ENCODE measurements around the gene UAP1L1.

Gene UAP1L1

DNA sequence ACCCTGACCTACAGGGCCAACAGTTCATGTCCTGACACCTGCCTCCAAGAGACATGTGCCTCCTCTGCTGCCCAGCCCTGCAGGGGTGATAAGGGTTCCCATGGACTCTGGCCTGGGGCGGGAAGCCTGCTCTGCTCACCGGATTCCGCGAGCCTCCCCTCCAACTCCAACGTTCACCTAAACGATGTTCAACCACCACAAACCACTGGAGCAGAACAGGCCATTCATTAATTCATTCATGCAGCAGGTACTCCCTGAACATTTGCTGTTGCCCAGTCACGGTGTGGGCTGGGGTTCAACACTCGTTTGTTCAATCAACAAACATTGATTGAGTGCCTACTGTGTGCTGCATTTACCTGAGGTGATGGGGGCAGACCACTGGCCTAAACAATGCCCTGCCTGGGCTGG lies 3.3 kb upstream of the UAP1L1 start:
- H3K27ac ChIP-seq (replicated peaks; ENCODE audit: low read length) = no peak overlapping the region
- H2AFZ ChIP-seq (ENCODE audit: low read length) = no peak overlapping the region
- no peak overlapping the region for H3K4ac ChIP-seq (ENCODE audit: low read length)
- peak overlapping the region; percentile 24 for H3K9ac ChIP-seq (ENCODE audit: low read depth, low read length, poor library complexity)
- WGBS, 2 donors (ENCODE audit: extremely low coverage in 2 of 2, insufficient read length in 2 of 2, insufficient replicate concordance in 1 of 2) = no CpG with 5 or more reads among the region's 8 CpGs
- H3K27me3 ChIP-seq (ENCODE audit: control insufficient read depth in 3 of 3, insufficient read depth in 3 of 3, low read depth in 1 of 3, low read length in 3 of 3) = peaks cover 23 to 50% (median 46%) of the 10 kb centered on the region in 3 experiments
- H4K8ac ChIP-seq (ENCODE audit: low read depth, low read length) = no peak overlapping the region
- H3K9me3 ChIP-seq (replicated peaks in 1 of 2; ENCODE audit: control insufficient read depth in 2 of 2, insufficient read depth in 1 of 2, low read depth in 1 of 2, low read length in 2 of 2) = peaks cover 0 to 3% of the 10 kb centered on the region in 2 donors
- H2BK120ac ChIP-seq (ENCODE audit: low read depth, low read length) = no peak overlapping the region
- no peak for DNase-seq (ENCODE audit: low spot score)
- no peak overlapping the region for H3K4me3 ChIP-seq (ENCODE audit: low read length in 2 of 2)
- peak overlapping the region; percentile 1 for H2BK12ac ChIP-seq (ENCODE audit: low read length)
- no peak overlapping the region for H3K14ac ChIP-seq (ENCODE audit: low read length)
- peaks cover 9% of the 10 kb centered on the region for H3K79me1 ChIP-seq (ENCODE audit: low read depth, low read length)
- H3K36me3 ChIP-seq (replicated peaks in 1 of 2; ENCODE audit: control insufficient read depth in 2 of 2, insufficient read depth in 2 of 2, low read length in 2 of 2) = no peaks in the 10 kb centered on the region
- no peak overlapping the region for H3K4me2 ChIP-seq (ENCODE audit: insufficient read depth, low read length, poor library complexity, severe bottlenecking)
- H3K4me1 ChIP-seq (ENCODE audit: control insufficient read depth in 2 of 2, insufficient read depth in 1 of 2, low read depth in 1 of 2, low read length in 2 of 2) = peaks cover 13 to 16% of the 10 kb centered on the region in 2 donors
- no peak overlapping the region for H3K18ac ChIP-seq (ENCODE audit: low read length)
- no peak overlapping the region for H2AK5ac ChIP-seq (ENCODE audit: low read depth, low read length)
- no peak overlapping the region for H2BK5ac ChIP-seq (ENCODE audit: low read length)
- no peak overlapping the region for H4K91ac ChIP-seq (ENCODE audit: low read depth, low read length, poor library complexity)
- H3K23ac ChIP-seq (ENCODE audit: low read depth, low read length, poor library complexity) = peak overlapping the region; percentile 4
- H2BK15ac ChIP-seq (ENCODE audit: low read length) = no peak overlapping the region

DNA sequence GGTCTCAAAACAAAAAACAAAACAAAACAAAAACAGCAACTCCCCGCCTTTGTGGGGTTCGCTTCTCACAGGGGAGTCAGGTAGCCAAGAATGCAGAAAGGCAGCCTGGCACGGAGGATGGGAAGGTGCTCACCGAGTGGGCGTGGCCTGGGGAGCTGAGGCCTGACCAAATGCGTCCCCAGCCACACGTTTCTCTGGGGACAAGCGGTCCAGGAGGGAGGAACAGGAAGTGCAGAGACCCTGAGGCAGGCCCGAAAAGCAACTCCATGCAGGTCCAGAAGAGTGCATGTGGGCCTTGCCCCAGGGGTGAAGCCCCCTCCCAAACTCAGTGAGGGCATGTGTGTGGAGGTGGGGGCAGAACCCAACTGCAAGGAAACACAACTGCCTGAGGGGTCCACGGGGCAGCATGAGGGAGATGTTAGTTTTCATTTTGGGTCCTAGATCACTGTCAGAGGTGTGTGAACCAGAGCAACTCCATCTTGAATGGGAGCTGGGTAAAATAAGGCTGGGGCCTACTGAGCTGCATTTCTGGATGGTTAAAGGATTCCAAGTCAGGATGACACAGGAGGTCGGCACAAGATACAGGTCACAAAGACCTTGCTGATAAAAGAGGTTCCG lies 2.6 kb upstream of the UAP1L1 start:
- Histone ChIP-seq H3K36me3 (replicated peaks in 1 of 2; ENCODE audit: control insufficient read depth in 2 of 2, insufficient read depth in 2 of 2, low read length in 2 of 2) (no peaks in the 10 kb centered on the region), H3K4me1 (ENCODE audit: control insufficient read depth in 2 of 2, insufficient read depth in 1 of 2, low read depth in 1 of 2, low read length in 2 of 2) (peaks cover 11 to 15% of the 10 kb centered on the region in 2 donors), H3K4ac (ENCODE audit: low read length) (no peak overlapping the region), H3K14ac (ENCODE audit: low read length) (no peak overlapping the region), H3K79me1 (ENCODE audit: low read depth, low read length) (peaks cover 4% of the 10 kb centered on the region), H2BK5ac (ENCODE audit: low read length) (no peak overlapping the region), H2AFZ (ENCODE audit: low read length) (no peak overlapping the region), H2BK15ac (ENCODE audit: low read length) (peak overlapping the region; percentile 93), H2BK12ac (ENCODE audit: low read length) (no peak overlapping the region), H4K8ac (ENCODE audit: low read depth, low read length) (no peak overlapping the region), H2AK5ac (ENCODE audit: low read depth, low read length) (no peak overlapping the region), H3K4me2 (ENCODE audit: insufficient read depth, low read length, poor library complexity, severe bottlenecking) (no peak overlapping the region), H3K18ac (ENCODE audit: low read length) (peak overlapping the region; percentile 92), H3K27me3 (ENCODE audit: control insufficient read depth in 3 of 3, insufficient read depth in 3 of 3, low read depth in 1 of 3, low read length in 3 of 3) (peaks cover 27 to 58% (median 46%) of the 10 kb centered on the region in 3 experiments), H2BK120ac (ENCODE audit: low read depth, low read length) (no peak overlapping the region), H3K4me3 (ENCODE audit: low read length in 2 of 2) (peak overlapping the region in 1 of 2 donors; percentile 21), H3K23ac (ENCODE audit: low read depth, low read length, poor library complexity) (no peak overlapping the region), H3K9ac (ENCODE audit: low read depth, low read length, poor library complexity) (peak overlapping the region; percentile 44), H4K91ac (ENCODE audit: low read depth, low read length, poor library complexity) (no peak overlapping the region), H3K27ac (replicated peaks; ENCODE audit: low read length) (no peak overlapping the region), H3K9me3 (replicated peaks in 1 of 2; ENCODE audit: control insufficient read depth in 2 of 2, insufficient read depth in 1 of 2, low read depth in 1 of 2, low read length in 2 of 2) (peaks cover 0 to 9% of the 10 kb centered on the region in 2 donors)
- no peak for DNase-seq (ENCODE audit: low spot score)
- no CpG with 5 or more reads among the region's 12 CpGs for WGBS, 2 donors (ENCODE audit: extremely low coverage in 2 of 2, insufficient read length in 2 of 2, insufficient replicate concordance in 1 of 2)

- Histone ChIP-seq H3K27me3 (ENCODE audit: control insufficient read depth in 3 of 3, insufficient read depth in 3 of 3, low read depth in 1 of 3, low read length in 3 of 3) (peaks cover 29 to 63% (median 52%) of the 10 kb centered on the region in 3 experiments), H3K4ac (ENCODE audit: low read length) (no peak overlapping the region), H3K9ac (ENCODE audit: low read depth, low read length, poor library complexity) (no peak overlapping the region), H3K4me1 (ENCODE audit: control insufficient read depth in 2 of 2, insufficient read depth in 1 of 2, low read depth in 1 of 2, low read length in 2 of 2) (peaks cover 11 to 15% of the 10 kb centered on the region in 2 donors), H4K91ac (ENCODE audit: low read depth, low read length, poor library complexity) (no peak overlapping the region), H3K79me1 (ENCODE audit: low read depth, low read length) (peaks cover 4% of the 10 kb centered on the region), H3K14ac (ENCODE audit: low read length) (no peak overlapping the region), H2AFZ (ENCODE audit: low read length) (no peak overlapping the region), H3K18ac (ENCODE audit: low read length) (no peak overlapping the region), H3K27ac (replicated peaks; ENCODE audit: low read length) (no peak overlapping the region), H3K9me3 (replicated peaks in 1 of 2; ENCODE audit: control insufficient read depth in 2 of 2, insufficient read depth in 1 of 2, low read depth in 1 of 2, low read length in 2 of 2) (peaks cover 0 to 10% of the 10 kb centered on the region in 2 donors), H3K23ac (ENCODE audit: low read depth, low read length, poor library complexity) (no peak overlapping the region), H3K4me3 (ENCODE audit: low read length in 2 of 2) (no peak overlapping the region), H2BK5ac (ENCODE audit: low read length) (no peak overlapping the region), H3K4me2 (ENCODE audit: insufficient read depth, low read length, poor library complexity, severe bottlenecking) (no peak overlapping the region), H2BK120ac (ENCODE audit: low read depth, low read length) (no peak overlapping the region), H2BK15ac (ENCODE audit: low read length) (no peak overlapping the region), H2BK12ac (ENCODE audit: low read length) (no peak overlapping the region), H4K8ac (ENCODE audit: low read depth, low read length) (no peak overlapping the region), H2AK5ac (ENCODE audit: low read depth, low read length) (no peak overlapping the region), H3K36me3 (replicated peaks in 1 of 2; ENCODE audit: control insufficient read depth in 2 of 2, insufficient read depth in 2 of 2, low read length in 2 of 2) (no peaks in the 10 kb centered on the region)
- no CpG with 5 or more reads among the region's 12 CpGs for WGBS, 2 donors (ENCODE audit: extremely low coverage in 2 of 2, insufficient read length in 2 of 2, insufficient replicate concordance in 1 of 2)
- DNase-seq (ENCODE audit: low spot score) = no peak
Observed at GRCh38 chr9:137075275-137075775, 2.0 kb upstream of the UAP1L1 start.

DNA sequence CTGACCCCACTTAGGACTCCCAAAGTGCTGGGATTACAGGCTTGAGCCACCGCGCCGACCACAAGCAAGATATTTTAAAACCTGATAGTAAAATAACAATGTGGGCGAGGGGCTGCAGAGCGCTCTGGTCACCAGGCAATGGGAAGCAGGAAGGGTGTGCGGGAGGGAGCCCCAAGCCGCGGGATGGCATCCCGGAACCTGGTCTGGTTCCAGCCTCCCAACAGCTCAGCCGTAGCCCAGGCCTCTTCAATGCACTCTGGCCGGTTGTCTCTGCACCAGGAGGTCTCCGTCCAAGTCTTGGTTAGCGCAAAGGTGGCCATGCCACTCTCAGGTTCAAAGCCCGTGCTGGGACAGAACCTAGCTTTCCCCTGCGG lies 694 bp upstream of the UAP1L1 start:
- H2AFZ ChIP-seq (ENCODE audit: low read length) = peak overlapping the region; percentile 73
- H3K14ac ChIP-seq (ENCODE audit: low read length) = no peak overlapping the region
- no CpG with 5 or more reads among the region's 15 CpGs for WGBS, 2 donors (ENCODE audit: extremely low coverage in 2 of 2, insufficient read length in 2 of 2, insufficient replicate concordance in 1 of 2)
- H4K8ac ChIP-seq (ENCODE audit: low read depth, low read length) = no peak overlapping the region
- no peak for DNase-seq (ENCODE audit: low spot score)
- H3K27me3 ChIP-seq (ENCODE audit: control insufficient read depth in 3 of 3, insufficient read depth in 3 of 3, low read depth in 1 of 3, low read length in 3 of 3) = peaks cover 29 to 75% (median 59%) of the 10 kb centered on the region in 3 experiments
- no peak overlapping the region for H3K4me3 ChIP-seq (ENCODE audit: low read length in 2 of 2)
- no peak overlapping the region for H3K23ac ChIP-seq (ENCODE audit: low read depth, low read length, poor library complexity)
- H2BK12ac ChIP-seq (ENCODE audit: low read length) = no peak overlapping the region
- H4K91ac ChIP-seq (ENCODE audit: low read depth, low read length, poor library complexity) = no peak overlapping the region
- H3K79me1 ChIP-seq (ENCODE audit: low read depth, low read length) = peaks cover 4% of the 10 kb centered on the region
- no peak overlapping the region for H3K4ac ChIP-seq (ENCODE audit: low read length)
- no peak overlapping the region for H3K4me2 ChIP-seq (ENCODE audit: insufficient read depth, low read length, poor library complexity, severe bottlenecking)
- no peak overlapping the region for H2BK5ac ChIP-seq (ENCODE audit: low read length)
- peaks cover 3 to 7% of the 10 kb centered on the region in 2 donors for H3K4me1 ChIP-seq (ENCODE audit: control insufficient read depth in 2 of 2, insufficient read depth in 1 of 2, low read depth in 1 of 2, low read length in 2 of 2)
- no peak overlapping the region for H3K9ac ChIP-seq (ENCODE audit: low read depth, low read length, poor library complexity)
- H2BK120ac ChIP-seq (ENCODE audit: low read depth, low read length) = no peak overlapping the region
- H3K36me3 ChIP-seq (replicated peaks in 1 of 2; ENCODE audit: control insufficient read depth in 2 of 2, insufficient read depth in 2 of 2, low read length in 2 of 2) = no peaks in the 10 kb centered on the region
- H3K18ac ChIP-seq (ENCODE audit: low read length) = no peak overlapping the region
- no peak overlapping the region for H2BK15ac ChIP-seq (ENCODE audit: low read length)
- no peak overlapping the region for H3K27ac ChIP-seq (replicated peaks; ENCODE audit: low read length)
- H2AK5ac ChIP-seq (ENCODE audit: low read depth, low read length) = no peak overlapping the region
- peaks cover 0 to 10% of the 10 kb centered on the region in 2 donors for H3K9me3 ChIP-seq (replicated peaks in 1 of 2; ENCODE audit: control insufficient read depth in 2 of 2, insufficient read depth in 1 of 2, low read depth in 1 of 2, low read length in 2 of 2)

All from neuronal stem cell (in vitro differentiated cells).